GM19463 (cell line): ENCODE measurements around the gene RUBCNL.

Source experiments
- ATAC-seq: cut with Tn5 transposase; IDR thresholded peaks from one replicate; pipeline ENCODE4 v1.9.1; 2021; ENCODE audit warnings: mild to moderate bottlenecking, moderate library complexity; ENCODE audit not compliant: unreplicated experiment

Gene RUBCNL

DNA sequence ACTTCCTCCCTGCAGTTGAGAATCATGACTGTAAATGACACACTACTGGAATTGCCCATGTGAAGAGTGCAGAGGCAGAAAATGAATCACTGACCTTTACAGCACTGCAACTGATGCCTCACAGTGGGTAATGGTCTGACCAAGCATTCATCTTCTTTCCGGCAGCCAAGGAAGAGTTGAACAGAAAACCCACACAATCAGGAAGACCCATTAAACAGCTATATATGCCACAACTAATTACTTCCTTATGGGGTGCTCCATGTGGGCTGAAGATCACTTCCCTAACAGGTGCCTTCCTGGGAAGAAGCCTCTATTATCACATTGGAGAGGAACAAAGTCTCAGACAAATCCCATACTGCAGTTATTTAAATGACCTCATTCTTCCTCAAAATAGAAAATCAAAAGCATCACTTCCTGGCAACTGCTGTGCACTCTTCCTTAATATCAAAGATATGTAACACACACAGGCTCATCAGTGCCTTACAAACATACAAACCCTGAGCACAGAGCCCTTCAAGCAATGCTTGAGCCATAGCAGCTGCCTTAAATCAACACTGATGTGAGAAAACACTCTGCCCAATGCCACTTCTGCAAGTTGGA is 45.8 kb downstream of the RUBCNL start:
- ATAC-seq = peak; percentile 82

DNA sequence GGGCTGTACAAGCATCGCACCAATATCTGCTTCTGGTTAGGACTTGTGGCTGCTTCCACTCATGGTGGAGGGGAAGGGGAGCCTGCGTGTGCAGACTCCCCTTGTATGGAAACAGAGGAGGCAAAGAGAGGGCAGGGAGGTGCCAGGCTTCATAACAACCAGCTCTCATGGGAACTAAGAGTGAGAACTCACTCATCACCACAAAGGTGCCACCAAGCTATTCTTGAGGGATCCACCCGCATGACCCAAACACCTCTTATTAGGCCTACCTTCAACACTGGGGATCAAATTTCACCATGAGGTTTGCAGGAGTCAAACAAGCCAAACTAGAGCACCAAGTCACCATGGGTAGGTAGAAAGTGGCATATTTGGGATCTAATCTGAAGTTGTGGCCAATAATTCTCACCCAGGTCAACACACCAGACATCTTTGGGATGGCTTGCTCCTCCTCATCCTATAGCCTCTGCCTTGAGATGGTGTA is 46.4 kb downstream of the RUBCNL start:
- no peak for ATAC-seq

DNA sequence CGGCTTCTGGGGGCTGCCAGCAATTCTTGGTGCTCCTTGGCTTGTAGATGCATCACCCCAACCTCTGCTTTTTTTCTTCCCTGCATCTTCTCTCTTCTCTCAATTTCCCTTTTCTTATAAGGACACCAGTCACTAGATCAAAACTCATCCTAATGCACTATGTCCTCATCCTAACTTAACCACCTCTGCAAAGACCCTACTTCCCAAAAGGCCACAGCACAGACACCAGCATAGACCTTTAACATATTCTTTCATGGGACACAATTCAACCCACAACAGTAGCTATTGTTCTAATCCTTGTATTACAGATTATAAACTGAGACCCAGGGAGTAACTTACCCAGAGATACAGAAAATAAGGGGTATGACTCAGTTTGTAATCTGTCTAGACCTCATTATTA is 47.0 kb downstream of the RUBCNL start:
- ATAC-seq = no peak

GRCh38 chr13:46339035-46339666 is 47.9 kb downstream of the RUBCNL start:
- peak; percentile 45 for ATAC-seq

DNA sequence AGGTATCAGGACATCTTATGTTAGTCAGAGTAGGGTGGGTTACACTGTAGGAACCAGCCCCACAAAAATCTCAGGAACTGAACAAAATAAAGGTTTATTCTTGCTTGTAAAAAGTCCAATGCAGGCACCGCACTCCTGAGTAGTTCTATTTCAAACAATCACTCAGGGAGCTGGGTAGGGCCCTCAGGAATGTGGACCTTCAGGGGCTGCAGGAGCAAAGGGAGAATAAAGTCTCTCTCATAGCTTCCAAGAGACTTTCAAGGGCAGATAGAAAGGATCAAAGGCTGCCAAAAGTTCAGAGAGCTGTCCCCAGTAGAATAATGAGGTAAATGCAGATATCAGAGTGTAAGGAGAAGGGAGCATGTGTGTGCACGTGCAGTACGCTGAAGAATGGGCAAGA is 49.4 kb downstream of the RUBCNL start:
- ATAC-seq = no peak

DNA sequence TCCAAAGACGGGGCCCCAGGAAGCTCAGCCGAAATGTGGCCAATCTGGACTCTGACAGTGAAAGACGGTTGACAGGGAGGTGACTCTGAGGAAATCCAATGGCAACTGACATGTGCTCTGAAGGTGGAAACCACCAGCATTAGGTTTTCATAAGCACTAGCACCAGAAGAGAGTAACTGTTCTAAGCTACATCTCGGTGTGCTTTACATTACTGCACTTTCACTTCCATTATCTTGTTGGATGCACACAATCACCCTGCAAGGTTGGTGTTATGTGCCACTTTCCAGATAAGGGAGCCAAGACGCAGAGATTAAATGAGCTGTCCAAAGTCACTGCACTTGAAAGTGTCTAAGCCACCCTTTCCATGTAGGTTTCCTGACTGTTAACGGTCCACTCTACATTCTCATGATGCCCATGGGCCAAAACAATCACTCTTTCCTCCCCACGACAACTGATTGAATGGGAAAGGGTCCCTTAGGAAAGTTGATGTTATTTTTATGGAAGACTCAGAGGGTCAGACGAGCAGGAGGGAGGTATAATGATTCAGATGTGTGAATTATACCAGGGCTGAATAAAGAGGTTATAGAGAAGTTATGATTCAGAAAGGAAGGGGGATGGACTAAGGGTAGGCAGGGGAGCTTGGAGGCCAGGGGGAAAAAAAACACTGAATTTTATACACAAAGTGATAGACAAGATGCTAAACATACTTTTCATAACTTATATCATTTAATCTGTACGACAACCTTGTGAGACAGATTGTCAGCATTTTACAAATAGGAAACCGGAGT is 52.8 kb downstream of the RUBCNL start:
- no peak for ATAC-seq

DNA sequence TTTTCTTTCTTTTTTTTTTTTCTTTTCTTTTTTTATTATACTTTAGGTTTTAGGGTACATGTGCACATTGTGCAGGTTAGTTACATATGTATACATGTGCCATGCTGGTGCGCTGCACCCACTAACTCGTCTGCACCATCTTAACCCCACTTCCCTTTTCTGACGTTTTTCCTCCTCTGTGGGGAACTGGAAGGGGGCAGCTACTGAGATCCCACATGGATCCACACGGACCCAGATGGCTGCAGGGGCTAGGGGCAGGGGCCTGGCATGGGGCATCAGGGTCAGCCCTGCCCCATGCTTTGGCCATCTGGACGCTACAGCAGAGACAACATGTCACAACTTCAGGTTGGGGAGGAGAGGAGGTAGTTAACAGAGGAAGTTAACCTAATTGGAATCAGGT is 54.3 kb downstream of the RUBCNL start:
- ATAC-seq = no peak

DNA sequence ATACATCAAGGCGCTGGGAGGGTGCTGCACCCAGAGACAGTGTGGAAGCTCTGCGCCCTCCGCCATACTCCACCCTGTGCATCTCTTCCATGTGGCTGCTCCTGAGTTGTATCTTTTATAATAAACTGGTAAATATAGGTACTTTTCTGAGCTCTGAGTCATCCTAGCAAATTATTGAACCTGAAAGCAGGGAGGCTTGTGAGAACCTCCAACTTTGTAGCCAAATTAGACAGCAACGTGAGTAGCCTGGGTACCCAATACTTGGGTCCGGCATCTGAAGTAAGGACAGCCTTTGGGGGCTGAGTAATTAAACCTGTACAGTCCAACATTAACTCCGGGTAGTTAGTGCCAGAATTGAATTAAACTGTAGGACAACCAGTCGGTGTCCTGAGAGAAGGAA is 57.4 kb downstream of the RUBCNL start:
- ATAC-seq = no peak

DNA sequence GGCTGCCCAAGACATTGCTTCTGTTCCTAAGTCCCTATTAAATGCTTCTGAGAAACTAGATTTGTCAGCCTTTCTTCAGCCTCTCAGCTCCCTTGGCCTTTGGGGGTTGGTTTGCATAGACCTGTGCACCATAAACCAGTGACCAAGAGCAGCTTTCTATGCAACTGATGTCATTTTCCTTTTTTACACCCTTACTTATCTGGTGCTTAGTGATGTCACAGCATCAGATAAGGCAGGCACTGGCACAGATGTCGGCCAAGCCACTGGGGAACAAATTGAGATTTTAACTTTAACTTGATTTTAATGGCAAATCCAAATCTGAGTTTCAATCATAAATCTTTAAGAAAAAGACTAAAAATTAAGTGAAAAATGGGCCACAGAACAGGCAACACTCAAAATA is 59.8 kb downstream of the RUBCNL start:
- no peak for ATAC-seq

DNA sequence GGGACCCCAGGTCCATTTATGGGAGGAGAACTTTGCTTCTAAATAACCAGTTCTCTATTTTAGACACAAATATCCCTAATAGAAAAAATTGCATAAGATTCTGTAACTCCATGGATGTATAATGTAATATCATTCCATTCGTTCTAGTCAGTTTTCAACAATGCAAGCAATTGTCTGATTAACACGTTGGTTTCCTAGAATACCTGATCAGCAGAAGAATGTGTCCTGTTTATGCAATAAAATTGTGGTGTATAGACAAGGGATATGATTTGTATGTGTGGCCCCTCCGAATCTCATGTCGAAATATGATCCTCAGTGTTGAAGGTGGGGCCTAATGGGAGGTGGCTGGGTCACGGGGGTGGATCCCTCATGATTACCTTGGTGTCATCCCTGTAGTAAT is 62.1 kb downstream of the RUBCNL start:
- no peak for ATAC-seq

DNA sequence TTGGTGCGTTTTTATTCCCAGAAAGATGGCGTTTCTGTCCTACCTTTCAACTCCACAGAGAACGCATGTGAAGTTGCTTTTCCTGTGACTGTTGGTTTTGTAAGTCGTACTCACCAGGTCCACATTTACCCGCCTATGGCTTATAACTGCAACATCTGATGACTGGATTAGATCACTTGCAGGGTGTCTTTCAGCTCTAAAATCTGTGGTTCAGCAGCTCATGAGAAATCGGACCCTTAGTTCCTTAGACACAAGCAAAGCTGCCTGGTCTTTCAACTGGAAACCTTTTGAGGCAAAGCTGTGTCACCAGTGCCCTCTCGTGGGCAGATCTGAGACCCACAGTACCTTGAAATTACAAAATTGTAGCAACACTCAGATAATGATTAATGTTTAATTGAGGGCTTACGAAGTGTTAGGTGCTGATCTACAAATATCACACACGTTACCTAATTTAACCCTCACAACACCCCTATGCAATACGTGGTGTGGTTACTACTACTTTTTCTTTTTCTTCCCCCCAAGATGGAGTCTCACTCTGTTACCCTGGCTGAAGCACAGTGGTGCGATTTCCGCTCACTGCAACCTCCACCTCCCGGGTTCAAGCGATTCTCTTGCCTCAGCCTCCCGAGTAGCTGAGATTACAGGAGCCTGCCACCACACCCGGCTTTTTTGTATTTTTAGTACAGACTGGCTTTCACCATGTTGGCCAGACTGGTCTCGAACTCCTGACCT is 65.4 kb downstream of the RUBCNL start:
- no peak for ATAC-seq

GRCh38 chr13:46320821-46321220 is 66.2 kb downstream of the RUBCNL start:
- ATAC-seq = no peak

DNA sequence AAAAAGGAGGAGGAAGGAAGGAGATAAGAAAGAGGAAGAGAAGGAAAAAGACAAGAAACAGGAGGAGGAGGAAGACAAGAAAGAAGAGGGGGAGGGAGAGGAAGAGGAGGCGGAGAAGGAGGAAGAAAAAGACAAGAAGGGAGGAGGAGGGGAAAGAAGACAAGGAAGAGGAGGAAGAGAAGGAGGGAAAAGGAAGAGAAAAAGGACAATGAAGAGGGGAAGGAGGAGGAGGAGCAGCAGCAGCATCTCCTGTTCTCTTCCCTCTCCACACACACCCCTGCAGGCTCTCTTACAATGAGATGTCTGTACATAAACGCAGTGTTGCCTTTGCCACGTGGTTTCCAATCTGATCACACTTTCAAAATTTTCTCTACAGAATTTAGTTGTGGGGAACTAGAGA is 66.6 kb downstream of the RUBCNL start:
- no peak for ATAC-seq

GRCh38 chr13:46318986-46319385 is 68.1 kb downstream of the RUBCNL start:
- ATAC-seq = no peak

- no peak for ATAC-seq
Observed at GRCh38 chr13:46317120-46317519, 69.9 kb downstream of the RUBCNL start.

DNA sequence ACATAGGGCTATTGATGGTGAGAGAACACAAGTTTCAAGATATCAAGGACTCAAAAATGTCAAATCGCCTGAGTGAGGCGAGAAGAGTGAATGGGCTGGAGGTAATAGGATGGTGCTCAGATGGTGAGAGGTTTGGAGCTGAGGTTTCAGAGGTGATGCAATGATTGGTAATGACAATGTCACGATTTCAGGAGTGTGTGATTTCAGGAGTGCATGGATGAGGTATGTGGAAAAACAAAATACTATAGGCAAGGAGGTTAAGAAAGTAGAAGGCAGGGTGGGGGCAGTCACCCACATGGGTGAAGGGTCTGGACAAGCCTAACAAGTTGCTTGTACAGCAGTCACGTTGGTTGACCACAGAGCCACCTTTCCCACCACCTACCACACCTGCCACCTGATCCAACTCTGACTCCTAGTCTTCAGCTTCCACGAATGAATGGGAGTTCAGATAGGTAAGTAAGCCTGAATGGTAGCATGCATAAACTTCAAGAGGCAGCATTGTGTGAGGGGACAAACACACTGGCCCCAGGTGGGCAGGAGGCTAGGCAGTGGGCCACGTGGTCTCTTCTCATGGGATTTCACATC is 71.5 kb downstream of the RUBCNL start:
- no peak for ATAC-seq

DNA sequence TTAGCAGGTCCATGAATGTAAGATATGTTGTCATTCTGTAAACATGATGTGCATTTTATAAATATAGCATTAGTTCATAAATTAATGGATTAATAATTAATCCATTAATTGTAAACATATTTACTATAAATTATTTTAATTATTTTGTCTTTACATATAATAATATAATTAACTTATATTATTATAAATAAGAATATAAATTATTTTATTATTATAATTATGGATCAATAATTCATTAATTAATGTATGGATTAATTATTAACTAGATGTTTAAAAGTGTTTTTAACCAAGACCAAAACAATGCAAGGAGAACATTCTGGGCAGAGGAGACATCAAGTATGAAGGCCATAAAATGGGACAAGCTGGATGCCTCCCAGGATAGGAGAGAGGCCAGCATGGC is 72.0 kb downstream of the RUBCNL start:
- no peak for ATAC-seq

GRCh38 chr13:46314587-46314986 is 72.5 kb downstream of the RUBCNL start:
- ATAC-seq = no peak

DNA sequence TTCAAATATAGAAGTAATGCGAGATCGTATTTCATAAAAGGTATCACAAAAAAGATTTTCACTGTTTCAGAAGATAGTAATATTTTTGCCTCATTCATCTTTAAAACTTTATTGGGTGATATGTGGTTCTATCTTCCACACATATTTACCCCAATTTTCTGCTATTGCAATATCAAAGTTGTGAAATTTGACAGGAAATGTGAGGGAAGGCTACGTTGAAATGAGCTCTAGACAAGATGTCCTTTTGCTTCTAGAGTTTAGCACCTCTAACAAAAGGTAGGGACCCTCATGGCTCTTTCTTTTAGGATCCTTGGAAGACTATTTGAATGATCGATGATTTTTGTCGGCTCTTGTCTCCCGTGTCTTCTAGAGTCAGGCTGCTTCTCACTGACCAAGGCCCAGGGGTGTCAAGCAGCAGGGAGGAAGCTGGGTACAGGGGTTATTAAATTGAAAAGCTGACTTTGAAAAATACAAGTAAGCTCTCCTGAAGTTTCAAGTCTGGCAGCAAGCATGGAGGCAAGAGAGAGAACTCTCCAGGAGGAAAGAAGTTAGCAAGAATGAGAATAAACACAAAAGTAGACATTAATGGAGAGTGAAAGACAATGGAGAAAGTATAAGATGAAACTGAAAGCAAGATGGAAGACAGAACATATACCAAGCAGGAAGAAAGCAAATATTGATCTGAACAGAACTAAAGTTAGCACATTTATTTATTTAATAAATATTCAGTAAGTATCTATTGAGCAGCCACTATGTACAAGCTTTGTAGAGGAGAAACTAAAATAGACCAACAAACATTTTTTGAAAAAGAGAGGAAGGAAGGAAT is 73.4 kb downstream of the RUBCNL start:
- ATAC-seq = no peak

- no peak for ATAC-seq
Observed at GRCh38 chr13:46313024-46313423, 74.0 kb downstream of the RUBCNL start.
